IPS DF 19.7 (cell line): ENCODE data around the gene GPR27.

Experiments used
- DNase-seq: peaks from one replicate; pipeline ENCODE4 v3.0.0-alpha.2; 2013; ENCODE audit warnings: low read depth, low spot score

GPR27 gene, protein sequence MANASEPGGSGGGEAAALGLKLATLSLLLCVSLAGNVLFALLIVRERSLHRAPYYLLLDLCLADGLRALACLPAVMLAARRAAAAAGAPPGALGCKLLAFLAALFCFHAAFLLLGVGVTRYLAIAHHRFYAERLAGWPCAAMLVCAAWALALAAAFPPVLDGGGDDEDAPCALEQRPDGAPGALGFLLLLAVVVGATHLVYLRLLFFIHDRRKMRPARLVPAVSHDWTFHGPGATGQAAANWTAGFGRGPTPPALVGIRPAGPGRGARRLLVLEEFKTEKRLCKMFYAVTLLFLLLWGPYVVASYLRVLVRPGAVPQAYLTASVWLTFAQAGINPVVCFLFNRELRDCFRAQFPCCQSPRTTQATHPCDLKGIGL

DNA sequence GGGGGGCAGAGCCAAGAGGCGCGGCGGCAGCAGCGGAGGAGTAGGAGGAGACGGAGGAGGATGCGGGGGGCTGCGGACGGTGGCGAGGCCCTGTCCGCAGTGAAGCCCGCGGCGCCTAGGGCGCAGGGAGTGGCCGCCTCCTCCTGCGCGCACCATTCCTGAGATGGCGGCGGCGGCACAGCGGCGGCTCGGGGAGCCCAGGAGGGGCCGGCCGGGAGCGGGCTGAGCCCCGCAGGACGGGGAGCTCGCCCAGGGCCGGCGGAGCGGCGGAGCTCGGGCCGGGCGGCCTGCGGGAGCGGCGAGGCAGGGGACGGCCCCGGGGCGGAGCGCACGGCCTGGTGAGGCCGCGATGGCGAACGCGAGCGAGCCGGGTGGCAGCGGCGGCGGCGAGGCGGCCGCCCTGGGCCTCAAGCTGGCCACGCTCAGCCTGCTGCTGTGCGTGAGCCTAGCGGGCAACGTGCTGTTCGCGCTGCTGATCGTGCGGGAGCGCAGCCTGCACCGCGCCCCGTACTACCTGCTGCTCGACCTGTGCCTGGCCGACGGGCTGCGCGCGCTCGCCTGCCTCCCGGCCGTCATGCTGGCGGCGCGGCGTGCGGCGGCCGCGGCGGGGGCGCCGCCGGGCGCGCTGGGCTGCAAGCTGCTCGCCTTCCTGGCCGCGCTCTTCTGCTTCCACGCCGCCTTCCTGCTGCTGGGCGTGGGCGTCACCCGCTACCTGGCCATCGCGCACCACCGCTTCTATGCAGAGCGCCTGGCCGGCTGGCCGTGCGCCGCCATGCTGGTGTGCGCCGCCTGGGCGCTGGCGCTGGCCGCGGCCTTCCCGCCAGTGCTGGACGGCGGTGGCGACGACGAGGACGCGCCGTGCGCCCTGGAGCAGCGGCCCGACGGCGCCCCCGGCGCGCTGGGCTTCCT, at the start of gene GPR27:
Gene GPR27, plus strand, starts transcription at position 155 of the 909 bp plus-strand sequence. Its CDS starts 195 bp downstream, at position 350.
- no peak for DNase-seq

DNA sequence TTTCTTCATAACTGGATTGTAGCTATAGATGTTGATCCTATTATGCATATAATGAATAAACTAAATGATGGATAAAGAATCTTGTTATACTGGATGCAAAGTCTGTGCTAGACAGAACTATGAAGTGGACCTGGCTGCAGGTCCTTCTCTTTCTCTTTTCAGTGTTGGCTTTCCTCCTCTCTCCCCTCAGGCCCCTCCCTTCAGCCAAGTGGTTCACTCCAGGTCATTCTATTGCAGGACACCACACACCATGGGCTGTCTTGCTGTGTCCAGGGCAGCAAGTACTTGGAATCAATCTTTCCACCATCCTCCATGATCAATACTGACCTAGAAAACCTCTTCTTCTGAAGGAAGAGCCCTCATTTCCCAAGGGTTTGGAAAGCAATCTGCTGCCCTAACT, 48.7 kb upstream of the GPR27 start:
- DNase-seq: no peak

DNA sequence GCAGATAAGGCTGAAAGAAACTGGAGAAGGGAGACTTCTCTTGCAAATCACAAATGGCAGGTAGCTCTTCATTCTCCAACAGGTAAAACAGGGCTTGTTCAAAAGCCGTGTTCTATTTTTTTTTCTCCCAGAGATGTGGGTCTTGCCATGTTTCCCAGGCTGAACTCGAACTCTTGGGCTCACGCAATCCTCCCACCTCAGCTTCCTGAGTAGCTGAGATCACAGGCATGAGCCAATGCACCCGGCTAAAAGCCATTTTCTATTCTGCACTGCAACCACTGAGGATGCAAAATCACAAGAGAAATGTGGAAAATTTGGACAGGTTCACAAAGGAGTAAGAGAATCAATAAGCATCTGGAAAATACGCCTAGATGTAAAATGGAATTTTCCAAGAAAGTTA, 48.0 kb upstream of the GPR27 start:
- DNase-seq: no peak

DNA sequence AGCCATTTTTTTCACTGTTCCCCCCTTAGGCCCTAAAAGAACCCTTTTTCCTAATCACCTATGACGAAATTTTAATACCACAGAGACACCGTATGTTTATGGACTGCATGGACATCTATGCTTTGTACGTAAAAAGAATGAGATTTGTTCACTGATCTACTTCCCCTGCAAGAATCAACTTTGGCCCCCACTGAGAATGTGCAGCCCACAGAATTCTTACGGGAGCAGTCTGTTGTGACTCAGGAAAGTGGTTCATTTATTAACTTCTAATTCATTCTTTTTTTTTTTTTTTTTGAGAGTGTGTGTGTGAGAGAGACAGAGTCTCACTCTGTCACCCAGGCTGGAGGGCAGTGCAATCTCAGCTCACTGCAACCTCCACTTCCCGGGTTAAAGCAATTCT, 46.1 kb upstream of the GPR27 start:
- no peak for DNase-seq

DNA sequence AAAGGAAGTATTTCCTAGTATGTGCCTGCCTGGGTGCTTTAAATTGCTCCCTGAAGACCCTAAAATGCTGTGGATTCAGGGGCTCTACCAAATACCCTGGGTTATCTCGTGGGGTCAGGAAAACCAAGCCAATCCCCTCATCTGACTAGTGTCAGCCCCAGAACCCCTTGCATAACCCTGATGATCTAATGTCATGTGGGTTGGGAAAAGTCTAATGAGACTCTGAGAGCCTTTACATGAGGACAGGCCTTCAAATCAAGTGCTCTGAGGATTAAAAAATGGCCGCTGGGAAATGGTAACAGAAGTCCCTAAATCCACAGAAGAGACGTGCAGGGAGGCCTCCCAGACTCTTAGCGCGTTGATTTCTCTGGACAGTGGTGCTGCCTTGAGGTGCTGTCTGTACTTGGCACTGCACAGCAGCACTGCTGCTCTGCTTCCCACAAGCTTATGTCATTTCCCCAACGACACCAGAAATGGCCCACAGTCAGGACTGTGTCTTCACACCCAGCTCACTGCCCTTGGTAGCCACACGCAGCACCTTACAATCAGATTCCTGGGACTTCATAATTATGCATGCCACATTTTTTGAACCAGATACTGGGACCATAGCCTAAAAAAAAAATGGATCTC, 45.1 kb upstream of the GPR27 start:
- DNase-seq: no peak

DNA sequence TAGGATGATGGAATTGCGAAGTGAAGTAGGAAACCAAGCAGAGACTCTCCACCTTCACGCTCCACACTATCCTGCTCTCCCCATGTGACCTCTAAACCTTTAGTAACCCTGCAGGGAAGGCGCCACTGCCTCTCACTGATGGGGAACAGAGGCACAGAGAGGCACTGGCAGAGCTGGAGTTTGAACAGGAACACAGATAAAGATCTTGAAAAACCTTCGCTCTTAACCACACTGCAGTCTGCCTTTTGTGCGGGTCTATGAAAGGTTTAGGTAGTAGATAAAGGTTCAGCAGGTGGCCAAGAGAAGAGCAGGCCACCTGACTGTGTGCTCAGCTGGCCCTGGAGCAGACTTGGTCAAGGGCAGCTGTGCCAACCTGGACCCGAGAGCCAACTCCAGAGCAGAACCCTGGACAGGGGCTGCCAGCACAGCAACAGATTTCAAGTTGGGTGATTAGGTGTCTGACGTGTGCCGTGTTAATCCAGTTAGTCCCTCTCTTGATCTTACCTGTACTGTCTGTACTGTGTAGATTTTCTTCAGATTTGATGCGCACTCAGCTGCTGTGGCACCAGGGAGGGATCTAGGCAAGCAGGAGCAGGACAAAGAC, 43.6 kb upstream of the GPR27 start:
- no peak for DNase-seq

DNA sequence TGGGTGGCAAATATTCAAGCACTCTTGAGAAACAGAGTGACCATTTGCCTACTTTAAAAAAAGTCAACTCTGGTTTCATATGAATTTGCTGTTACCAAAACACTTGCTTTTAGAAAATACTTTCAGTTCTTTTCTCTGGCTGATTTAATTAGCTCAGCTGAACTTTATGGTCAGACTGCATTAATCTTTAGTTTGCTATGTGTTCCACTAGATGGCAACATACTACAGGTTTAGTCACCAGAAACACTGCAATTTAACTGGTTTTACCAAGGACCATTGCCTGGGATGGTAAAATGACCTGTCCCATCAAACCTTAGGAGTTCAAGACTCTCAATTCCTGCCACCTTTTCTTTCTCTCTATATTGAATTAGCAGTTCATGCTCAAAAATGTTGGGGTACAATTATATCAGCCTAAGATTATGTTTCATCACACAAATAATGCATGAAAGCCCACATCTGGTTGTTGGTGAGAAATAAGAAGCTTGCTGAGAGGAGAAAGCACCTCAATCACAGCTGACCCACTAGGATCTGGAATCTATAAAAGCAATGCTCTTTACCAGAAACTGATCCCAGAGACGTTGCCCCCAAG, 42.7 kb upstream of the GPR27 start:
- DNase-seq: no peak

DNA sequence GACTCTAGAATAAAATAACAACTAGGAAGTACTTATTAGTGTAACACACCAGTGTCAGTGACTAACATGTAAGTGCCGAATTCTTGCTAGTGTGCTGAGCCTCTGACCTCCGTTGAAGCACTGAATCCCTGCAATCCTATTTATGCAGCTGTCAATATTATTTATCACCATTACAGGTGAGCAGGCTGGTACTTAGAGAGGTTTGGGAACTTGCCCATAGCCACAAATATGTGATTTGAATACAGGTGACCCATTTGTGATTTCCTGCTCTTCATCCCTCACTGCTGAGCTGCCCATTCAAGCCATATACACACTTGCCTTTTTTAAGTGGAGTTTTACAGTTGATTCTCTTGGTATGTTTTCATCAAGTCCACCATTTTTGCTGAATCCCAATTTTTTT, 40.6 kb upstream of the GPR27 start:
- no peak for DNase-seq

DNA sequence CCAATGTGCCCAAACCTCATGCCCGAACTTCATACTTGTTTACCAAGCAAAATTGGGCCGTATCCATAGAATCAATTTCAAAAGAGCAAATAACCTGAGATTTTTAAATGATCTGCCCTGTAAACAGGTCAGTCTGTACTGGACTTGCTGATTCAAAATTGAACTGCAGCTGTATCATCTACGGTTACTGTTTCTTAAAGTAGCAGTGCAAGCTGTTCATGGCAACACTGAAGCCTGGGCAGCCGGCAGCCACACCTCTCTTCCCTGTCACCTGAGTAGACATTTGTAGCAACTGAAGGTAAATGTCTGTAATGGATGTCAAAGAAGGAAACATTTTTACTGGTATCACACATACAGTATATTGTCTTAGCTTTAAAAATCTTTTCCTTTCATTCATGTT, 39.1 kb upstream of the GPR27 start:
- DNase-seq: no peak

DNA sequence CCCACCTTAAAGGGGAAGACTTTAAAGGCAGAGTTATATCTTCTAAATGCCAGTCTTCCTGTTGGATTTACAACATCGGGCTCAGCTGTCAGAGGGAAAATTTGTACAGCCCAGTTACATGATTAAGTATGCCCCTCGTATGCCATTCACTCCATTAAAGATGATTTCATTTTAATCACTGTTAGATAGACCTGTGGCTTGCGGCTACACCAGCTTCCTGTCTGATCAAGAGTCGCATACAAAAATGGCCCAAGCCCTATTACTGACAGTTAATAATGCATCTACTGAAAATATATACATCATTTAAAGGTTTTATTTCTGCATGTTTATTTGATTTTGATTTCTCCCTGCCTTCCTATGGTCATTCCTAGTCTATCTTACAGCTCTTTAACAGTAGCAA, 35.6 kb upstream of the GPR27 start:
- no peak for DNase-seq

DNA sequence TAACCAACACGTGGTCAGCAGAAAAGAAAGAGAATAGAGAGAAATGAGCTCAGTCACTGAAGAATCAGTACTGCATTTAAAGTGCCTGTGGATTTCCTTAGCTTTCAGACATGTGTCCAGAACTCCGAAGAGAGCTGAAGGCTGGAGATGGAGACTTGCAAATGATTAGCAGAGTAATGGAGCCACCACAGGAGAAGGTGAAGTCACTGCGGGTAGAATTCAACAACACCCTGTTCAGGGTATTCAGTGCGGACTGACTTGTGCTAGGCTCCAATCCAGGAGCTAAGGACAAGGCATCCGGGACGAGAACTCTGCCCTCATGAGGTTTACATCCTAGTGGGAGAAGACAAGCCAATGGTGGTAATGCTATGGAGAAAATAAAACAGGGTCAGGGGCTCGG, 32.7 kb upstream of the GPR27 start:
- no peak for DNase-seq

DNA sequence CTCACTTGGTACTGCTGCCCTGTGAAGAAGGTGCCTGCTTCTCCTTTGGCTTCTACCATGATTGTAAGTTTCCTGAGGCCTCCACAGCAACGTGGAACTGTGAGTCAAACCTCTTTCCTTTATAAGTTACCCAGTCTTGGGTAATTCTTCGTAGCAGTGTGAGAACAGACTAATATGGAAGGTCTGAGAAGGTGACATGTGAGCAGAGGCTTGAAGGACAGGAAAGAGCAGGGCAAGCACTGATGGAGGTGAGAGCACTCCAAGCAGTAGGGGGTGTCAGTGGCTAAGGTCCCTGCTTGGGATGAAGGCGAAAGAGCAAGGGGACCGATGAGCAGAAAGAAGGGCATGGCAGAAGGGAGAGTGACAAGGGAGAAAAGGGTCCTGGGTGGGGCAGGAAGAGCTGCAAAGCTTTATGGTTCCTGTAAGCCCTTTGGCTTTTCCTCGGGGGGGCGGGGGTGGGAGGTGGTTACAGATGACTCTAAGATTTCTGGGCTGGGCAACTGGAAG, 32.0 kb upstream of the GPR27 start:
- DNase-seq: no peak

DNA sequence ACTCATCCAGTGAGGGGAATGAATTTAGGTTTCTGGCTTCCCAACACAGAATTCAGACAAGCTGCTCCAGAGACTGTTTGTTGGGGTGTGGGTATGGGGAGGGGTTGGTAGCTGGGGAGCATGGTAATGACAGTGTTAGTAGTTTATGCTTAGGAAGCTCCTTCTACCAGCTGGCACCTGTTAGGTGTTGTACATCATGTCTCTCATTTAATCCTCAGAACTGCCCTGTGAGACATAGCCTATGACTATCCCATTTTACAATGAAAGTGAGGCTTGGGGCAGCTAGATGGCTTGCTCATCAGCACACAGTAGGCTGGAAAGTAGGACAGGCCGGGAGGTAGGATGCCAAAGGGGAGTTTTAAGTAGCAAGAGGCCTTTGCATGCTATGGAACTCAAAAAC, 31.0 kb upstream of the GPR27 start:
- DNase-seq: no peak

DNA sequence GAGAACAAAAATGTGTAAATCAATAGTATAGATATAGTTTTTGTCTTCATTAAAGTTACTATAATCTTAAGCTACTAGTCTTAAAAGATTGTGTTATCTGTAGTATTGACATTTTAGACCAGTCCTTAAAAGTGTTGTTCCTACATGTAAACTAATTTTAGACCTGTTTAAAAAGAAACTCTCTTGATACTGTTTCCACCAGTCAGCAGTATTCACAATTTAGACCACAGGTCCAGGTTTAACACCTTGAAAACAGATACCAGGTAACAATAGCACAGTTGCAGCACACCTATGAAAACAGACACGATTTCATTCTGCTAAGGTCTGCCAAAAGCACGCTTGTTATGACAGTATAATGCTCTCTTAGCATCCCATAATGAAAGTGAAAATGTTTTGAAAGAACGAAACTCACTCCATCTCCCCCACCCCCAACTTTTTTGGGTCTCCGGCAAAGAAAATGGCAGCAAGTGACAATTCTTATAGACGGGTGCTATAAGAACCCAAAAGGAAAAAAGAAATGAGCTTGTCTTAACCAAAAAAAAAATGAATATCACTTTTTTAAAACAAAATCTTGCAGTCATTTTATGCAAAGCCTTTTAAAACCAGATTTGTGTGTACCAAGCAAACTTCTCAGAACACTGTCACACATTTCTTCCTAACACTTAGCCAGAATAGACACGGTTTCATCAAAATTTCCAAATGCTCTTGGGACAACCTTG, 30.0 kb upstream of the GPR27 start:
- no peak for DNase-seq

DNA sequence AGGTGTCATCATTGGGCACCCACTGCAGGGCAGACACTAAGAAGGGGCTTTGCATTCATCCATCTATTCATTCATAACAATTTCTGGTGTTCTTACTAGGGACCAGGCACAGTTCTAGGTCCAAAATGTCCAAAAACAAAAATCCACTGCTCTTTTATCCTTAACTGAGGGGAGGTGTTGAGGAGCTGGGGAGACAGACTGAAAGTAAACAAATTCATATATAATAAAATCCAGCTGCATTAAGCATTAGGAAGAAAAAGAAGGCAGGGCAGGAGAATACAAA, 29.5 kb upstream of the GPR27 start:
- DNase-seq: no peak

DNA sequence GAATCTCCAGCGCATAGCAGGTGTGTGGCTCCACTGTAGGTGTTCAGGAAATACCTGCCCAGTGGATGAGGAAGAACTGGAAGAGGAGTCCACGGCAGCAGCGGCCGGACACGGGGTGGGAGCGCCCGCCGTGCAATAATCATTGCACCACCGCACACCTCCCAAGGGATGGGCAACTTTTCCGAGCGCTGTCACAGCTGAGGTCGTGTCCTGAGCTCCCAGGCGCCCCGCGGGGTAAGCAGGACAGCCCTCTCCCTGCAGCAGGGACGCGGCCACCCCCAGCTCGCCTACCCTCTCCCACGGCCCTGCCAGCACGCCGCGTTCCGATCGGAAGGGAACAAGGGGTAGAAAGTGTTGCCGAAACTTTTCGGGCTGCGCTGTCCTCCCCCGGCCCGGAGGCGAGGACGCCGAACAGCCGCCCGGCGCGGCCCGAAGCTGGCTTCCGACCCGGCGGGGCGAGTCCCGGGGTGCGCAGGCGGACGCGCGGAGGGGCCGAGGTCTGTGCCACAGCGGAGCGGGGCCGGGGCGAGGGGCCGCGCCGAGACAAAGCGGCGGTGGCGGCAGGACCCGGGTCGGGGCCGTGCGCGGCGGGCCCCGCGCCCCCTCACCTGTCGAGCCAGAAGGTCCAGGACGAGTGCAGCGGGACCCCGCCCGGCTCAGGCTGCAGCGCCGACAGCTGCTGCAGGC, 28.9 kb upstream of the GPR27 start:
- no peak for DNase-seq

DNA sequence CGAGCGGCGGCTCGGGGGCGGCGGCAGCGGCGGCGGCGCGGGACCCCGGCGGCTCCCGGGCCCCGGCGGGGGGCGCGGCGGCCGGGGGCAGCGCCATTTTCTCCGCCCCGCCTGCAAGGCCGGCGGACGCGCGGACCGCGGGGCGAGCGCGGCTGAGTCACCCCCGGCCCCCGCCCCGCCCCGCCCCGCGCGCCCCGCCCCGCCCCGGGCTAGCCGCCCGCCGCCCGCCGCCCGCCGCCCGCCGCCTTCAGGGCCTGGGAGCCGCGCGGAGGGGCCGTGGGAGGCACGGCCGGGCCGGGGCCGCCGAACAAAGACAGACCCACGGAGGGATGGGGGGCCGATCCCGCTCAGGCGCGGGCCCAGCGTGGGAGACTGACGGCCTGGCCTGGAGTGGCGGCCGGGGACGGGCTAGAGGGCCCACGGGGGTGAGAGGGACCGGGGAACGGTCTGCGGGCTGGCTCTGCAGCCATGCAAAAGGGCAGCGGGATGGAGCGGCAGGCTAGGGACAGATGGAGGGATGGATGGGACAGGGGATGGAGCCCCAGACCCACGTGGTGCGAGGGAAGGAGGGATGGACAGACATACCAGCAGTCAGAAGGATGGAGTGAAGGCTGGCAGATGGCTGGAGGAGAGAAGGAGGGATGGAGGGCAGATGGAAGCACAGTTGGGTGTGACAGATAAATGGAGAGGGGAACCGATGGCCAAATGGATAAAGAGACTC, 28.2 kb upstream of the GPR27 start, which contains the start of gene EIF4E3:
Gene EIF4E3, minus strand, starts transcription at position 132 of the 721 bp plus-strand sequence. Its CDS starts 35 bp downstream, at position 97.
- no peak for DNase-seq

DNA sequence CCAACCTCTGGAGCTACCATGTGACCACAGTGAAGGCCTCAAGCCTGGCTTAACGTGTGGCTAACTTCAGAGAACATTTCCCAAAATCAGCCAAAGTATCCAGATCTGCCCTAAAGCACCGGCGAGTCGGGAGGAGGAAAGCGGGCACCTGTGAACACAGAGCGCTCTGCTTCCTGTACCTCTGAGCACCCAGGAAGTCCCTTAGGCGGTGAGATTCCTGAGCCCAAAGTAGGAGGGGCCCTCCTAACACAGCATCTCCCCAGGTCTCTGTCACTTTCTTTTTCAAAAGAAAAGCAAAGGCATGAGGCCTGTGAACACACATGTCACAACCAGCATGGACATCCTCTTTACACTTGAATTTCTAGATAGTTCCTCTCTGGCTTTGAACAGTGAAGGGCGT, 27.5 kb upstream of the GPR27 start:
- DNase-seq: no peak

DNA sequence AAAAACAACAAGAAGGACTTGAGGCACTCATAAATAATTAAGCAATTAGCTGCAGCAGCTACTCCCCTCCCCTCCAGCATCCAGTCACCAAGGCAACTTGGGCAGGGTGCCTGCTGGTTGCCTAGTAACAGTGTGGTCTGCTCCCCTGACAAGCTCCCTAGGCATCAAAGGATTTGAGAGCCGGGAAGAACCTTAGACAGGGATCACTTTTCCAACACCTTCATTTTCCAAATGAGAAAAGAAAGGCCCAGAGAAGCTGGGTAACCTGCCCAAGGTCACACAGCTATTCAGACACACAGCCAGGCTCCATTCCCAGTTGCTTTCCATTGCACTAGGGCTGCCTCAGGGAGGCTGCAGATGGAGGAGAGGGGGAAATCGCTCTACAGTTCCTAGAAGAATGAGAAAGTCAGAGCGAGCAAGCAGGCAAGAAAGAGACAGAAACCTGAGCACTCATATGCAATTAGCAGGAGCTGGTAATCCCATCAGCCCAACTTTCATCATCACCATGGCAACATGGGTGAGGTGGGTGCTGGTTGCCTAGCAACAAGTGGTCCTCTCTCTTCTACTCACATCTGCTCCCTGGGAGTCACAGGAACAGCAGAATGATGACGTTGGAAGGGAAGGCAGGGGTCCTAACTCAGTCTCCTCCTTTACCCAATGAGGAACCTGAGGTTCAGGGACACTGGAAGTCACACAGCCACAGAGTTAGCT, 24.9 kb upstream of the GPR27 start:
- DNase-seq: peak; percentile 83
